ENCODE results near the gene CELF2. TPM values are rescaled to one million over a fixed set of nuclear protein-coding genes. Genes with fewer than 3 reads are reported as not detected.

CELF2 gene
- total RNA-seq, 4 donors from 2014 or later, result 27.0 to 44.1 (median 31.3) TPM

DNA sequence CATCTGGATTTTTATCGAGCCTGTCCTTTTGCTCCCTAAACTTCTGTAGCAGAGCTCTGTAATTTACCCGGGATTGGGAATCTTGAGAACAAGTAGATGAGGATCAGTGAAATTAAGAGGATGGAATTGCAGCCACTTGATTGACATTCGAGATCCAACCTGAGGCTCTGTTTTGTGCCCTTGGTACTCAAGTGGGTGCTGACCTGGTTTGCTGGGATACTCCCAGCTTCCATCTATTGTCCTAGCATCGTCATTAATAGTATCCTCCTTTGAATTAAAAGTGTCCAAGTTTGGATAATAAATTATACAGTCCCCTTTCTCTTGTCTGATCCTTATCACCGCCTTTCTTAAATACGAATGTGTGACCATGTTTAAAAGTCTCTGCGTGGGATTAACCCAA lies 17.1 kb downstream of the CELF2 start:
- Histone ChIP-seq H3K9me3 (no peaks in the 10 kb centered on the region), H3K27ac (peak overlapping the region in 2 of 4 donors; percentile 22 to 29), H3K36me3 (no peaks in the 10 kb centered on the region), H3K27me3 (no peaks in the 10 kb centered on the region), H3K4me3 (no peak overlapping the region), H3K4me1 (peaks cover 0 to 36% (median 13%) of the 10 kb centered on the region in 4 donors)
- TF ChIP-seq, protein P1, sequence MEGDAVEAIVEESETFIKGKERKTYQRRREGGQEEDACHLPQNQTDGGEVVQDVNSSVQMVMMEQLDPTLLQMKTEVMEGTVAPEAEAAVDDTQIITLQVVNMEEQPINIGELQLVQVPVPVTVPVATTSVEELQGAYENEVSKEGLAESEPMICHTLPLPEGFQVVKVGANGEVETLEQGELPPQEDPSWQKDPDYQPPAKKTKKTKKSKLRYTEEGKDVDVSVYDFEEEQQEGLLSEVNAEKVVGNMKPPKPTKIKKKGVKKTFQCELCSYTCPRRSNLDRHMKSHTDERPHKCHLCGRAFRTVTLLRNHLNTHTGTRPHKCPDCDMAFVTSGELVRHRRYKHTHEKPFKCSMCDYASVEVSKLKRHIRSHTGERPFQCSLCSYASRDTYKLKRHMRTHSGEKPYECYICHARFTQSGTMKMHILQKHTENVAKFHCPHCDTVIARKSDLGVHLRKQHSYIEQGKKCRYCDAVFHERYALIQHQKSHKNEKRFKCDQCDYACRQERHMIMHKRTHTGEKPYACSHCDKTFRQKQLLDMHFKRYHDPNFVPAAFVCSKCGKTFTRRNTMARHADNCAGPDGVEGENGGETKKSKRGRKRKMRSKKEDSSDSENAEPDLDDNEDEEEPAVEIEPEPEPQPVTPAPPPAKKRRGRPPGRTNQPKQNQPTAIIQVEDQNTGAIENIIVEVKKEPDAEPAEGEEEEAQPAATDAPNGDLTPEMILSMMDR (IDR thresholded peaks at IDR 0.05), result no peak
- TF ChIP-seq POLR2AphosphoS5 (IDR thresholded peaks at IDR 0.05) (no peak), POLR2A (IDR thresholded peaks at IDR 0.05) (no peak), EP300 (IDR thresholded peaks at IDR 0.05; ENCODE audit: low read depth) (no peak)
- in situ Hi-C loops (cut with MboI; ENCODE audit: low pct_ligation_motif_present in 1 of 4, low pct_unique_long_range_greater_than_20kb in 1 of 4, low sequenced_read_pairs in 3 of 4), result loop anchor here in 3 of 4 donors (25.0 kb wide), 2 partner anchors 1422 to 1697 kb away; no protein-coding TSS in a partner anchor
- intact Hi-C loops (cut with DNase I; ENCODE audit: low total_unique reads), result no loop called here
- DNase-seq, result no peak
- WGBS, 2 donors (ENCODE audit: low coverage in 1 of 2), result 76 to 90% methylated on average over 4 to 7 of the region's 7 CpGs

DNA sequence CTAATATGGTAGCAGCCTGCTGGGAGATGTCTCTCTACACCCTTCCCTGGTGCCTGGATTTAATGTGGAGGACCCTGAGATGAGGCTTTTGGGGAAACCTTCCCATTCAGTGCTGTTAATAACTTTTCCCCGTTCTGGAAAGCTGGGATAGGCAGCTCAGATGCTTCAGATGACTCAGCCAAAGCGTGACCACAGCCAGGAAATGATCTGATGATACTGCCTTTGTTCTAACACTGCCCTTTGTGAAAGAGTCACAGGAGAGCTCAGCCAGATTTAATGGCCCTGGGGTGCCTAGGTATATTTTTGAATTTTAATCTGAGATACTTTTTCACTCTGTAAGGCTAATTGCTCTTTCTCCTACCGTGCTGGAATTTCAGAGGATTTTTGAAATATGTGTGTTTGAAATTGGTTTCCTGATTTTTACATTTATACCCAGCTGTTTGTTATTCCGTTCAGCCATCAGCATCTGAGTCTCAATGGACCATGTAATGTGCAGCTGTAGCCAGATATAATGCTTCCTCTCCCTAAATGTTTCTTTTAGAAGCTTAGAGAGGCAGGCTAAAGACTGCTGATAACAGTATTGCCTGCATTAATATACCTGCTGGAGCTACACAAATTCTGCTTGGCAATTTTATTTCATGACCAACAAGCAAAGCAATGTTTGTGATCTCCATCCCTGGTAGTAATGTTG lies 17.8 kb downstream of the CELF2 start:
- peak; percentile 34 for DNase-seq
- WGBS, 2 donors (ENCODE audit: low coverage in 1 of 2), result 42 to 87% methylated on average over 2 to 4 of the region's 4 CpGs
- in situ Hi-C loops (cut with MboI; ENCODE audit: low pct_ligation_motif_present in 1 of 4, low pct_unique_long_range_greater_than_20kb in 1 of 4, low sequenced_read_pairs in 3 of 4), result loop anchor here in 3 of 4 donors (25.0 kb wide), 2 partner anchors 1423 to 1698 kb away; no protein-coding TSS in a partner anchor
- Histone ChIP-seq H3K4me3 (no peak overlapping the region), H3K9me3 (no peaks in the 10 kb centered on the region), H3K36me3 (no peaks in the 10 kb centered on the region), H3K27ac (peak overlapping the region in 3 of 4 donors; percentile 22 to 29 (median 22)), H3K4me1 (peaks cover 0 to 36% (median 13%) of the 10 kb centered on the region in 4 donors), H3K27me3 (no peaks in the 10 kb centered on the region)
- intact Hi-C loops (cut with DNase I; ENCODE audit: low total_unique reads), result no loop called here
- peak in 2 of 3 donors; percentile 9 to 32 for TF ChIP-seq POLR2AphosphoS5 (IDR thresholded peaks at IDR 0.05)
- TF ChIP-seq POLR2A (IDR thresholded peaks at IDR 0.05), result no peak

DNA sequence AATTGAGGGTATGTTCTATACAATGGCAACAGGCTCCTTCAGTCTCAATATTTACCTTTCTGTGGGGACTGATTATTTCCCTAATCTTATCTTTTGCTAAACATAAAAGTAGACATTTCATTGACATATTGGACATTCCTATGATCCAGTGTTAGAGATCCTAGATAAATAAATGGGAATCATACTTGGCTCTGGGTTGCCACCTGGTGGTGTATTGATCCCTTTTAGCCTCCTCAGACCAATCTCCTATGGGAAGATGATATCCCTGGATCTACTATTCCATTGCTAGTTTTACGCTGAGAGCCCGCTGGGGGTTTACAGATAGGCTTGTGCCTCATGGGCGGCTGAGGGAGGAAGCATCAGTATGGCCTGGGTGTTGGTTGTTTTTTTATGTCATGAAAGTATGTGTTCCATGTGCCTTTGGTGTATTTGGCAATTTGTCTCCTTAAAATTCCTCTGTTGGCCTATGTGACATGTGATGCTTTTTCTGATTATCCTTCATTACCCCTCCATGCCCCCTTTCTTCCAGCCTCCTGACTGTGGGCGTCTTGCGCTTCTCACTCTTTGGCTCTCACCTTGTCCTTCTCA lies 18.8 kb downstream of the CELF2 start:
- intact Hi-C loops (cut with DNase I; ENCODE audit: low total_unique reads), result no loop called here
- Histone ChIP-seq H3K27me3 (no peaks in the 10 kb centered on the region), H3K4me3 (no peak overlapping the region), H3K9me3 (no peaks in the 10 kb centered on the region), H3K4me1 (peaks cover 0 to 36% (median 13%) of the 10 kb centered on the region in 4 donors), H3K27ac (peak overlapping the region in 1 of 4 donors; percentile 22), H3K36me3 (no peaks in the 10 kb centered on the region)
- 83 to 89% methylated on average over 2 to 5 of the region's 5 CpGs for WGBS, 2 donors (ENCODE audit: low coverage in 1 of 2)
- in situ Hi-C loops (cut with MboI; ENCODE audit: low pct_ligation_motif_present in 1 of 4, low pct_unique_long_range_greater_than_20kb in 1 of 4, low sequenced_read_pairs in 3 of 4), result loop anchor here in 3 of 4 donors (25.0 kb wide), 2 partner anchors 1424 to 1699 kb away; no protein-coding TSS in a partner anchor
- peak; percentile 67 for DNase-seq
- TF ChIP-seq POLR2AphosphoS5 (IDR thresholded peaks at IDR 0.05), result no peak
- TF ChIP-seq, protein P1 (IDR thresholded peaks at IDR 0.05), result peak; percentile 51 to 70 (median 66)

DNA sequence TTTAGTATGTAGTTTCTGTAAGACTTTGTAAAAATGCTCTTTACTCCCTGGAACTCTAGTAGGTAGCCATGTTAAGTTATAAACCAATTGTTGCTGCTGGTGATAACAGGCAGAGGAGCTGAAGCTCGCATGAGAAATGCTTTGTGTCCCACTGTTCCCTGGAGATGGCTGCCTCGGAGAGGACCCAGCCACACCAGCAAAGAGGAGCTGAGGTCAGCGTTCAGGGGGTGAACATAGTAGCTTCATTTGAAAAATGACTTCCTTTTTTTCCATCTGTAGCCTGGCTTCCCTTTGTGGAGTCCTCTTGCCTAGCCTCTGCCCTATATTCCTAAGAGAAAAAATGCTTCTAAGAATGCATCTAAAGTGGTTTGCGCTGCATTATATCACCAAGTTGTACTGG lies 20.3 kb downstream of the CELF2 start:
- Histone ChIP-seq H3K9me3 (no peaks in the 10 kb centered on the region), H3K4me1 (peaks cover 0 to 36% (median 13%) of the 10 kb centered on the region in 4 donors), H3K27ac (no peak overlapping the region), H3K27me3 (no peaks in the 10 kb centered on the region), H3K4me3 (no peak overlapping the region), H3K36me3 (no peaks in the 10 kb centered on the region)
- no peak for TF ChIP-seq EP300 (IDR thresholded peaks at IDR 0.05; ENCODE audit: low read depth)
- intact Hi-C loops (cut with DNase I; ENCODE audit: low total_unique reads), result no loop called here
- no peak for DNase-seq
- in situ Hi-C loops (cut with MboI; ENCODE audit: low pct_ligation_motif_present in 1 of 4, low pct_unique_long_range_greater_than_20kb in 1 of 4, low sequenced_read_pairs in 3 of 4), result loop anchor here in 3 of 4 donors (25.0 kb wide), 2 partner anchors 1426 to 1701 kb away; no protein-coding TSS in a partner anchor
- 79% methylated on average over 4 of the region's 4 CpGs for WGBS, 2 donors (ENCODE audit: low coverage in 1 of 2)

DNA sequence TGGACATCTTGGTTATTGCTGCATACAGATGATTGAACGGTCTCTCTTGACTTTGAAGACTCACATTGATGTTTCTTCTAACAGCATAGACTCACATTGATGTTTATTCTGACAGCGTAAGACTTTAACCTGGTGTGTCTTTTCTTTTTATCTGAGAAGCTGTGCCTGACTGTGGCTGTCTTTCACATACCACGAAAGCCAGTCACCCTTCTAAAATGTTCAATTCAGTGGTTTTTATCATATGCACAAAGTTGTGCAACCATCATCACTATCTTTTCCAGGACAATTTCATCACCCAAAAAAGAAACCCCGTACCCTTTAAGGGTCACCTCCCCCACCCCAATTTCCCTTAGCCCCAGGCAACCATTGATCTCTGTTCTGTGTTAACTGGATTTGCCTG lies 24.7 kb downstream of the CELF2 start:
- H3K36me3 ChIP-seq, result no peaks in the 10 kb centered on the region
- H3K27ac ChIP-seq, result no peak overlapping the region
- H3K4me3 ChIP-seq, result no peak overlapping the region
- WGBS, 2 donors (ENCODE audit: low coverage in 1 of 2), result 72 to 85% methylated on average over 4 of the region's 4 CpGs
- H3K9me3 ChIP-seq, result no peaks in the 10 kb centered on the region
- DNase-seq, result no peak
- peaks cover 0 to 11% (median 2%) of the 10 kb centered on the region in 4 donors for H3K4me1 ChIP-seq
- in situ Hi-C loops (cut with MboI; ENCODE audit: low pct_ligation_motif_present in 1 of 4, low pct_unique_long_range_greater_than_20kb in 1 of 4, low sequenced_read_pairs in 3 of 4) (loop anchor here in 3 of 4 donors (25.0 kb wide), 2 partner anchors 1430 to 1705 kb away; no protein-coding TSS in a partner anchor), intact Hi-C loops (cut with DNase I; ENCODE audit: low total_unique reads) (no loop called here)
- H3K27me3 ChIP-seq, result no peaks in the 10 kb centered on the region
- TF ChIP-seq EP300 (IDR thresholded peaks at IDR 0.05; ENCODE audit: low read depth), result no peak
